AG04449 (cell line): ENCODE measurements around the gene PRSS2.

Experiments used
- CTCF ChIA-PET: fragments of 350-600 bp; formaldehyde crosslinking; extraction: SDS; loops from one replicate; lab custom pipeline; 2021; ENCODE audit warnings: antibody characterized with exemption; lab: Yijun Ruan, JAX
- POLR2A ChIA-PET: fragments of 400-600, 350-600 bp; formaldehyde crosslinking; extraction: SDS; loops from one replicate; lab custom pipeline; 2020; ENCODE audit warnings: antibody characterized with exemption, inconsistent platforms; lab: Yijun Ruan, JAX
- DNase-seq: peaks from one replicate; pipeline ENCODE4 v3.0.0-alpha.2; 2010; ENCODE audit warnings: low read depth, low spot score
- H3K4me3 ChIP-seq: 2 replicates; pipeline ENCODE4 v1.5.1; 2011; ENCODE audit warnings: low read depth, mild to moderate bottlenecking, control low read depth, low read length
- CTCF ChIP-seq: IDR thresholded peaks from one replicate; pipeline ENCODE4 v1.5.1; 2011; ENCODE audit warnings: mild to moderate bottlenecking, moderate library complexity, low read length, control low read depth, inconsistent platforms; ENCODE audit not compliant: insufficient read depth; ENCODE audit errors: missing control alignments

PRSS2 gene

GRCh38 chr7:142785841-142786250 lies 15.1 kb downstream of the PRSS2 start:
- no peak for DNase-seq
- POLR2A ChIA-PET: no interaction called here
- TF ChIP-seq CTCF: no peak
- no peak overlapping the region for H3K4me3 ChIP-seq
- CTCF ChIA-PET: interaction anchor here (0.8 to 12.9 kb wide), 16 partner anchors 7 to 370 kb away, joined by 3 to 222 read pairs (median 25); no protein-coding TSS in a partner anchor

GRCh38 chr7:142787034-142787768 lies 16.4 kb downstream of the PRSS2 start:
- H3K4me3 ChIP-seq: no peak overlapping the region
- DNase-seq: no peak
- no peak for TF ChIP-seq CTCF
- ChIA-PET CTCF (interaction anchor here (0.8 to 12.9 kb wide), 16 partner anchors 10 to 371 kb away, joined by 3 to 222 read pairs (median 6); no protein-coding TSS in a partner anchor), POLR2A (no interaction called here)

- no peak overlapping the region for H3K4me3 ChIP-seq
- POLR2A ChIA-PET: no interaction called here
- CTCF ChIA-PET: interaction anchor here (0.8 to 12.9 kb wide), 10 partner anchors 24 to 327 kb away, joined by 3 to 222 read pairs (median 6); no protein-coding TSS in a partner anchor
Observed at GRCh38 chr7:142787783-142788182, 17.0 kb downstream of the PRSS2 start.

GRCh38 chr7:142788303-142789289 lies 17.8 kb downstream of the PRSS2 start:
- no peak for DNase-seq
- CTCF ChIA-PET: interaction anchor here (0.8 to 12.9 kb wide), 9 partner anchors 10 to 328 kb away, joined by 3 to 222 read pairs (median 6); no protein-coding TSS in a partner anchor
- no peak overlapping the region for H3K4me3 ChIP-seq
- no peak for TF ChIP-seq CTCF
- POLR2A ChIA-PET: no interaction called here

More at GRCh38 chr7:142787783-142788182, 17.0 kb downstream of the PRSS2 start:
- TF ChIP-seq CTCF: no peak
- no peak for DNase-seq

- POLR2A ChIA-PET: no interaction called here
- CTCF ChIA-PET: interaction anchor here (1.3 to 12.9 kb wide), 5 partner anchors 23 to 329 kb away, joined by 4 to 222 read pairs (median 79); no protein-coding TSS in a partner anchor
- no peak for DNase-seq
- no peak for TF ChIP-seq CTCF
- no peak overlapping the region for H3K4me3 ChIP-seq
Observed at GRCh38 chr7:142789441-142789840, 18.7 kb downstream of the PRSS2 start.
